SU-DHL-6 (cell line): ENCODE measurements around the gene ATP5F1C.

Experiments
- EZH2phosphoT487 ChIP-seq: fragments of 200-600 bp; sonication (generic), shearing (Covaris generic); conservative IDR thresholded peaks from 2 replicates; pipeline ENCODE4 v1.6.1; 2018; ENCODE audit warnings: mild to moderate bottlenecking, antibody characterized with exemption, low read length, moderate library complexity, mixed read lengths
- TF ChIP-seq, protein P1 (sequence below): fragments of 200-600 bp; sonication (generic); IDR thresholded peaks from one replicate; pipeline ENCODE4 v1.5.1; 2017; ENCODE audit warnings: antibody characterized with exemption, mild to moderate bottlenecking, low read length, moderate library complexity; ENCODE audit not compliant: insufficient read depth, poor library complexity, severe bottlenecking

- TF ChIP-seq, protein P1, sequence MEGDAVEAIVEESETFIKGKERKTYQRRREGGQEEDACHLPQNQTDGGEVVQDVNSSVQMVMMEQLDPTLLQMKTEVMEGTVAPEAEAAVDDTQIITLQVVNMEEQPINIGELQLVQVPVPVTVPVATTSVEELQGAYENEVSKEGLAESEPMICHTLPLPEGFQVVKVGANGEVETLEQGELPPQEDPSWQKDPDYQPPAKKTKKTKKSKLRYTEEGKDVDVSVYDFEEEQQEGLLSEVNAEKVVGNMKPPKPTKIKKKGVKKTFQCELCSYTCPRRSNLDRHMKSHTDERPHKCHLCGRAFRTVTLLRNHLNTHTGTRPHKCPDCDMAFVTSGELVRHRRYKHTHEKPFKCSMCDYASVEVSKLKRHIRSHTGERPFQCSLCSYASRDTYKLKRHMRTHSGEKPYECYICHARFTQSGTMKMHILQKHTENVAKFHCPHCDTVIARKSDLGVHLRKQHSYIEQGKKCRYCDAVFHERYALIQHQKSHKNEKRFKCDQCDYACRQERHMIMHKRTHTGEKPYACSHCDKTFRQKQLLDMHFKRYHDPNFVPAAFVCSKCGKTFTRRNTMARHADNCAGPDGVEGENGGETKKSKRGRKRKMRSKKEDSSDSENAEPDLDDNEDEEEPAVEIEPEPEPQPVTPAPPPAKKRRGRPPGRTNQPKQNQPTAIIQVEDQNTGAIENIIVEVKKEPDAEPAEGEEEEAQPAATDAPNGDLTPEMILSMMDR, result no peak
- TF ChIP-seq EZH2phosphoT487, result no peak
Observed at GRCh38 chr10:7738536-7739407, 49.2 kb upstream of the ATP5F1C start.
